H1 (cell line): ENCODE measurements around the gene MRM2. TPM values are rescaled to one million over a fixed set of nuclear protein-coding genes. Genes with fewer than 3 reads are reported as not detected.

ENCODE experiments used
- PHF8 ChIP-seq: fragments of 200-600 bp; sonication (generic); conservative IDR thresholded peaks from 2 replicates; pipeline ENCODE4 v1.7.1; 2012; ENCODE audit warnings: low read depth, mild to moderate bottlenecking, inconsistent platforms, low read length, moderate library complexity
- SIN3A ChIP-seq, 2 experiments: IDR thresholded peaks in 1 of 2; conservative IDR thresholded peaks in 1 of 2; 2 replicates each; pipeline ENCODE4 v1.6.1; 2011 to 2012; ENCODE audit warnings: low read length in 2 of 2, improper control_type of control experiment in 1 of 2, low read depth in 1 of 2, mild to moderate bottlenecking in 1 of 2
- SRF ChIP-seq: IDR thresholded peaks from 2 replicates; pipeline ENCODE4 v1.6.1; 2011; ENCODE audit warnings: mild to moderate bottlenecking, low read depth, low read length, moderate library complexity
- polyA plus RNA-seq, 7 experiments: library from polyadenylated mRNA; depleted of rRNA in 3 of 7; stranded (reverse) in 5 of 7; unstranded in 2 of 7; fragments of >200 nt in 5 of 7; fragments of 200-250 nt in 2 of 7; gene quantifications; 1 replicate in 5 of 7; 2 replicates in 1 of 7; 4 replicates in 1 of 7; pipeline versions ENCODE4 v1.2.1 to v1.2.3, GENCODE V29; 2011 to 2013; ENCODE audit warnings: missing spikeins in 2 of 7, mixed read lengths in 2 of 7
- total RNA-seq: library from RNA; stranded (reverse); fragmentation: NEBNext Ultra II Directional; extraction: Animal tissue kit (Norgen Biotek cat#: 25700); gene quantifications from 2 replicates; pipeline ENCODE4 v1.2.1, GENCODE V29; 2021
- TF ChIP-seq, protein P1 (sequence below): fragments of 300-600 bp; sonication (generic); IDR thresholded peaks from 2 replicates; pipeline ENCODE4 v1.7.1; 2012; ENCODE audit warnings: low read length, moderate library complexity, mild to moderate bottlenecking, inconsistent platforms; ENCODE audit not compliant: insufficient replicate concordance

Gene MRM2
- total and polyA plus RNA-seq, 2 of the 8 experiments (the other 6 are each of a cell fraction or from before 2014, with no cell fraction given), result 17.2 to 38.6 TPM

DNA sequence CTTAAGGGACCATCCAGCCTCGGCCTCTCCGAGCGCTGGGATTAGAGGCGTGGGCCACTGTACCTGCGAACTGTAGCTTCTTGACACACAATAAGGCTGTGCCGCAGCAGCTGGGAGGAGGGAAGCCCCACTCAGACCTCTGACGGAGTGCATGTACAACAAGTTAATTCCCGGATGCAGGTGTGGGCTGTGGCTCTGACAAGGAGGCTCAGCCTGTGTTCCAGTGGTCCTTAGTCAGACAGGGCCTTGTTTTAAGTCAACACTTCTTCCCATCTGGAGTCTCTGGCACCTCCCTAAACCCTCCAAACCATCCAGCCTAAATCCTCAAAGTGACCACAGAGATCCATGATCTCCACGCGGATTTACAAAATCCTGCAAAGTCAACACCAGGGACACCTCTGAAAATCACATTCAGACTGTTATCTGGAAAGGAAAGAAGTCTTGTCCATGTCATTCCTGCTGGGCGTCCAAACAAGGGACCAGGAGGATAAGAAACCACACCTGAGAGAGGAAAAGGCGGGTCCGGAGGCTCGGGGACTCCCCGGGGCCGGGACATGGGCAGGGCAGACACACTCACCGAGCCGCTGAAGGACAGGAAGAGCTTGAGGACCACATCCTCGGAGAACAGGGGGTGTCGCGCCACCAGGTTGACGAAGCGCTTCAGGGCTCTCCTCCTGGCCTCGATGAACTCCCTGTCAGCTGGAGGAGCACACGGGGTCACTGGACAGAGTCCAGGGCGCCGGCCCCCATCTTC, 29.4 kb upstream of the MRM2 start (continued):
- no peak for TF ChIP-seq SRF
- TF ChIP-seq PHF8, result no peak
- no peak for TF ChIP-seq SIN3A (conservative IDR thresholded peaks at IDR 0.05 in 1 of 2, IDR thresholded peaks at IDR 0.05 in 1 of 2; ENCODE audit: low read depth in 1 of 2, low read length in 2 of 2)
- TF ChIP-seq, protein P1, sequence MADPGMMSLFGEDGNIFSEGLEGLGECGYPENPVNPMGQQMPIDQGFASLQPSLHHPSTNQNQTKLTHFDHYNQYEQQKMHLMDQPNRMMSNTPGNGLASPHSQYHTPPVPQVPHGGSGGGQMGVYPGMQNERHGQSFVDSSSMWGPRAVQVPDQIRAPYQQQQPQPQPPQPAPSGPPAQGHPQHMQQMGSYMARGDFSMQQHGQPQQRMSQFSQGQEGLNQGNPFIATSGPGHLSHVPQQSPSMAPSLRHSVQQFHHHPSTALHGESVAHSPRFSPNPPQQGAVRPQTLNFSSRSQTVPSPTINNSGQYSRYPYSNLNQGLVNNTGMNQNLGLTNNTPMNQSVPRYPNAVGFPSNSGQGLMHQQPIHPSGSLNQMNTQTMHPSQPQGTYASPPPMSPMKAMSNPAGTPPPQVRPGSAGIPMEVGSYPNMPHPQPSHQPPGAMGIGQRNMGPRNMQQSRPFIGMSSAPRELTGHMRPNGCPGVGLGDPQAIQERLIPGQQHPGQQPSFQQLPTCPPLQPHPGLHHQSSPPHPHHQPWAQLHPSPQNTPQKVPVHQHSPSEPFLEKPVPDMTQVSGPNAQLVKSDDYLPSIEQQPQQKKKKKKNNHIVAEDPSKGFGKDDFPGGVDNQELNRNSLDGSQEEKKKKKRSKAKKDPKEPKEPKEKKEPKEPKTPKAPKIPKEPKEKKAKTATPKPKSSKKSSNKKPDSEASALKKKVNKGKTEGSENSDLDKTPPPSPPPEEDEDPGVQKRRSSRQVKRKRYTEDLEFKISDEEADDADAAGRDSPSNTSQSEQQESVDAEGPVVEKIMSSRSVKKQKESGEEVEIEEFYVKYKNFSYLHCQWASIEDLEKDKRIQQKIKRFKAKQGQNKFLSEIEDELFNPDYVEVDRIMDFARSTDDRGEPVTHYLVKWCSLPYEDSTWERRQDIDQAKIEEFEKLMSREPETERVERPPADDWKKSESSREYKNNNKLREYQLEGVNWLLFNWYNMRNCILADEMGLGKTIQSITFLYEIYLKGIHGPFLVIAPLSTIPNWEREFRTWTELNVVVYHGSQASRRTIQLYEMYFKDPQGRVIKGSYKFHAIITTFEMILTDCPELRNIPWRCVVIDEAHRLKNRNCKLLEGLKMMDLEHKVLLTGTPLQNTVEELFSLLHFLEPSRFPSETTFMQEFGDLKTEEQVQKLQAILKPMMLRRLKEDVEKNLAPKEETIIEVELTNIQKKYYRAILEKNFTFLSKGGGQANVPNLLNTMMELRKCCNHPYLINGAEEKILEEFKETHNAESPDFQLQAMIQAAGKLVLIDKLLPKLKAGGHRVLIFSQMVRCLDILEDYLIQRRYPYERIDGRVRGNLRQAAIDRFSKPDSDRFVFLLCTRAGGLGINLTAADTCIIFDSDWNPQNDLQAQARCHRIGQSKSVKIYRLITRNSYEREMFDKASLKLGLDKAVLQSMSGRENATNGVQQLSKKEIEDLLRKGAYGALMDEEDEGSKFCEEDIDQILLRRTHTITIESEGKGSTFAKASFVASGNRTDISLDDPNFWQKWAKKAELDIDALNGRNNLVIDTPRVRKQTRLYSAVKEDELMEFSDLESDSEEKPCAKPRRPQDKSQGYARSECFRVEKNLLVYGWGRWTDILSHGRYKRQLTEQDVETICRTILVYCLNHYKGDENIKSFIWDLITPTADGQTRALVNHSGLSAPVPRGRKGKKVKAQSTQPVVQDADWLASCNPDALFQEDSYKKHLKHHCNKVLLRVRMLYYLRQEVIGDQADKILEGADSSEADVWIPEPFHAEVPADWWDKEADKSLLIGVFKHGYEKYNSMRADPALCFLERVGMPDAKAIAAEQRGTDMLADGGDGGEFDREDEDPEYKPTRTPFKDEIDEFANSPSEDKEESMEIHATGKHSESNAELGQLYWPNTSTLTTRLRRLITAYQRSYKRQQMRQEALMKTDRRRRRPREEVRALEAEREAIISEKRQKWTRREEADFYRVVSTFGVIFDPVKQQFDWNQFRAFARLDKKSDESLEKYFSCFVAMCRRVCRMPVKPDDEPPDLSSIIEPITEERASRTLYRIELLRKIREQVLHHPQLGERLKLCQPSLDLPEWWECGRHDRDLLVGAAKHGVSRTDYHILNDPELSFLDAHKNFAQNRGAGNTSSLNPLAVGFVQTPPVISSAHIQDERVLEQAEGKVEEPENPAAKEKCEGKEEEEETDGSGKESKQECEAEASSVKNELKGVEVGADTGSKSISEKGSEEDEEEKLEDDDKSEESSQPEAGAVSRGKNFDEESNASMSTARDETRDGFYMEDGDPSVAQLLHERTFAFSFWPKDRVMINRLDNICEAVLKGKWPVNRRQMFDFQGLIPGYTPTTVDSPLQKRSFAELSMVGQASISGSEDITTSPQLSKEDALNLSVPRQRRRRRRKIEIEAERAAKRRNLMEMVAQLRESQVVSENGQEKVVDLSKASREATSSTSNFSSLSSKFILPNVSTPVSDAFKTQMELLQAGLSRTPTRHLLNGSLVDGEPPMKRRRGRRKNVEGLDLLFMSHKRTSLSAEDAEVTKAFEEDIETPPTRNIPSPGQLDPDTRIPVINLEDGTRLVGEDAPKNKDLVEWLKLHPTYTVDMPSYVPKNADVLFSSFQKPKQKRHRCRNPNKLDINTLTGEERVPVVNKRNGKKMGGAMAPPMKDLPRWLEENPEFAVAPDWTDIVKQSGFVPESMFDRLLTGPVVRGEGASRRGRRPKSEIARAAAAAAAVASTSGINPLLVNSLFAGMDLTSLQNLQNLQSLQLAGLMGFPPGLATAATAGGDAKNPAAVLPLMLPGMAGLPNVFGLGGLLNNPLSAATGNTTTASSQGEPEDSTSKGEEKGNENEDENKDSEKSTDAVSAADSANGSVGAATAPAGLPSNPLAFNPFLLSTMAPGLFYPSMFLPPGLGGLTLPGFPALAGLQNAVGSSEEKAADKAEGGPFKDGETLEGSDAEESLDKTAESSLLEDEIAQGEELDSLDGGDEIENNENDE, result no peak
